ENCODE results near the gene TTC38.
"Not testable (repeated sequence)": the region's sequence is repeated elsewhere in the genome, so short reads cannot be mapped to it uniquely, and the experiment has no call there.

Gene TTC38

DNA sequence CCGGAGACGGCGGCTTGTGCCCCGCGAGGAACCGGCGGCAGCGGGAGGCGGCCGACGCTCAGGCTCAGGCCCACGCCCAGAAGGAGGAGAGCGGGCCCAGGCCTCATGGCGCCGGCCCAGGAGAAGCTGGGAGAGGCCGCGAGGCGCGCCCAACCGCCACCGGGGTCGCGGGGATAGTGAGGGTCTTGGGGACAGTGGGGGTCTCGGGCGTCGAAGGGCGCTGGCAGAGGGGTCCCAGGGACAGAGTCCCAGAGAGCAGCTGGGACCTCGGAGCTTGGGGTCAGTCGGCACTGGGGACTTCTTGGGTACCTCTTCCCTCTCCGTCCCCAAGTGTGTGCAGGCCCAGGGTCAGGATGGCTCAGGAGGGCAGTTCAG, 4.6 kb upstream of the TTC38 start, which contains the start of gene PKDREJ:
Gene PKDREJ (minus strand): TSS at position 128 of the 375 bp plus-strand sequence. CDS start 21 bp downstream, at position 107.
- no peak for TF ChIP-seq EZH2phosphoT487 (IDR thresholded peaks at IDR 0.05; ENCODE audit: borderline replicate concordance, low read length)
- TF ChIP-seq, protein P1, sequence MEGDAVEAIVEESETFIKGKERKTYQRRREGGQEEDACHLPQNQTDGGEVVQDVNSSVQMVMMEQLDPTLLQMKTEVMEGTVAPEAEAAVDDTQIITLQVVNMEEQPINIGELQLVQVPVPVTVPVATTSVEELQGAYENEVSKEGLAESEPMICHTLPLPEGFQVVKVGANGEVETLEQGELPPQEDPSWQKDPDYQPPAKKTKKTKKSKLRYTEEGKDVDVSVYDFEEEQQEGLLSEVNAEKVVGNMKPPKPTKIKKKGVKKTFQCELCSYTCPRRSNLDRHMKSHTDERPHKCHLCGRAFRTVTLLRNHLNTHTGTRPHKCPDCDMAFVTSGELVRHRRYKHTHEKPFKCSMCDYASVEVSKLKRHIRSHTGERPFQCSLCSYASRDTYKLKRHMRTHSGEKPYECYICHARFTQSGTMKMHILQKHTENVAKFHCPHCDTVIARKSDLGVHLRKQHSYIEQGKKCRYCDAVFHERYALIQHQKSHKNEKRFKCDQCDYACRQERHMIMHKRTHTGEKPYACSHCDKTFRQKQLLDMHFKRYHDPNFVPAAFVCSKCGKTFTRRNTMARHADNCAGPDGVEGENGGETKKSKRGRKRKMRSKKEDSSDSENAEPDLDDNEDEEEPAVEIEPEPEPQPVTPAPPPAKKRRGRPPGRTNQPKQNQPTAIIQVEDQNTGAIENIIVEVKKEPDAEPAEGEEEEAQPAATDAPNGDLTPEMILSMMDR (IDR thresholded peaks at IDR 0.05; ENCODE audit: low read depth, low read length, poor library complexity, severe bottlenecking), result no peak
- no peaks in the 10 kb centered on the region for H3K79me2 ChIP-seq (ENCODE audit: control insufficient read depth, low read length)
- H3K27ac ChIP-seq (ENCODE audit: low read depth, low read length), result no peak within 1 kb of the TSS
- H3F3A ChIP-seq (ENCODE audit: control insufficient read depth, insufficient read depth), result no peaks in the 10 kb centered on the region
- H3K9me3 ChIP-seq (ENCODE audit: control insufficient read depth, insufficient read depth, low read length), result peaks cover 11% of the 10 kb centered on the region
- H3K4me3 ChIP-seq (ENCODE audit: low read length), result no peak within 1 kb of the TSS
- H3K4me2 ChIP-seq (ENCODE audit: low read length), result no peak within 1 kb of the TSS
- no peaks in the 10 kb centered on the region for H3K36me3 ChIP-seq (ENCODE audit: control insufficient read depth, low read length)
- H3K9me2 ChIP-seq (replicated peaks; ENCODE audit: control insufficient read depth, low read length), result no peaks in the 10 kb centered on the region
- no peaks in the 10 kb centered on the region for H4K20me1 ChIP-seq (ENCODE audit: control insufficient read depth, insufficient read depth, low read depth, low read length)
- no peaks in the 10 kb centered on the region for H3K4me1 ChIP-seq (ENCODE audit: control insufficient read depth, low read length)
- H3K27me3 ChIP-seq (ENCODE audit: control insufficient read depth, low read length), result peaks cover 22% of the 10 kb centered on the region

DNA sequence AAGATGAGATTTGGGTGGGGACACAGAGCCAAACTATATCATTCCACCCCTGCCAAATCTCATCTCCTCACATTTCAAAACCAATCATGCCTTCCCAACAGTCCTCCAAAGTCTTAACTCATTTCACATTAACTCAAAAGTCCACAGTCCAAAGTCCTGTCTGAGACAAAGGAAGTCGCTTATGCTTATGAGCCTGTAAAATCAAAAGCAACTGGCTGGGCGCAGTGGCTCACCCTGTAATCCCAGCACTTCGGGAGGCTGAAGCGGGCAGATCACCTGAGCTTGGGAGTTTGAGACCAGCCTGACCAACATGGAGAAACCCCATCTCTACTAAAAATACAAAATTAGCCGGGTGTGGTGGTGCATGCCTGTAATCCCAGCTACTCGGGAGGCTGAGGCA, 3.3 kb upstream of the TTC38 start:
- not testable (repeated sequence) for H3K4me3 ChIP-seq (ENCODE audit: low read length); H3K4me2 ChIP-seq (ENCODE audit: low read length); H3K9me2 ChIP-seq (replicated peaks; ENCODE audit: control insufficient read depth, low read length); H3K27ac ChIP-seq (ENCODE audit: low read depth, low read length); H3F3A ChIP-seq (ENCODE audit: control insufficient read depth, insufficient read depth); H3K79me2 ChIP-seq (ENCODE audit: control insufficient read depth, low read length); H3K36me3 ChIP-seq (ENCODE audit: control insufficient read depth, low read length); H3K4me1 ChIP-seq (ENCODE audit: control insufficient read depth, low read length); H4K20me1 ChIP-seq (ENCODE audit: control insufficient read depth, insufficient read depth, low read depth, low read length)
- Histone ChIP-seq H3K9me3 (ENCODE audit: control insufficient read depth, insufficient read depth, low read length) (peaks cover 11% of the 10 kb centered on the region), H3K27me3 (ENCODE audit: control insufficient read depth, low read length) (peaks cover 24% of the 10 kb centered on the region)

DNA sequence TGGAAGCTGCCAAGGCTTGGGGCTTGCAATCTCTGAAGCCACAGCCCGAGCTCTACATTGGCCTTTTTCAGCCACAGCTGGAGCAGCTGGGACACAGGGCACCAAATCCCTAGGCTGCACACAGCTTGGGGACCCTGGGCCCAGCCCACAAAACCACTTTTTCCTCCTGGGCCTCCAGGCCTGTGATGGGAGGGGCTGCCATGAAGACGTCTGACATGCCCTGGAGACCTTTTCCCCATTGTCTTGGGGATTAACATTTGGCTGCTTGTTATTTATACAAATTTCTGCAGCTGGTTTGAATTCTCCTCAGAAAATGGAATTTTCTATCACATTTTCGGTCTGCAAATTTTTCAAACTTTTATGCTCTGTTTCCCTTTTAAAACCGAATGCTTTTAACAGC, 2.2 kb upstream of the TTC38 start:
- H4K20me1 ChIP-seq (ENCODE audit: control insufficient read depth, insufficient read depth, low read depth, low read length); H3K4me3 ChIP-seq (ENCODE audit: low read length); H3F3A ChIP-seq (ENCODE audit: control insufficient read depth, insufficient read depth); H3K27ac ChIP-seq (ENCODE audit: low read depth, low read length); H3K4me1 ChIP-seq (ENCODE audit: control insufficient read depth, low read length); H3K4me2 ChIP-seq (ENCODE audit: low read length); H3K79me2 ChIP-seq (ENCODE audit: control insufficient read depth, low read length); H3K9me2 ChIP-seq (replicated peaks; ENCODE audit: control insufficient read depth, low read length); H3K36me3 ChIP-seq (ENCODE audit: control insufficient read depth, low read length): not testable (repeated sequence)
- peaks cover 24% of the 10 kb centered on the region for H3K27me3 ChIP-seq (ENCODE audit: control insufficient read depth, low read length)
- peaks cover 11% of the 10 kb centered on the region for H3K9me3 ChIP-seq (ENCODE audit: control insufficient read depth, insufficient read depth, low read length)

DNA sequence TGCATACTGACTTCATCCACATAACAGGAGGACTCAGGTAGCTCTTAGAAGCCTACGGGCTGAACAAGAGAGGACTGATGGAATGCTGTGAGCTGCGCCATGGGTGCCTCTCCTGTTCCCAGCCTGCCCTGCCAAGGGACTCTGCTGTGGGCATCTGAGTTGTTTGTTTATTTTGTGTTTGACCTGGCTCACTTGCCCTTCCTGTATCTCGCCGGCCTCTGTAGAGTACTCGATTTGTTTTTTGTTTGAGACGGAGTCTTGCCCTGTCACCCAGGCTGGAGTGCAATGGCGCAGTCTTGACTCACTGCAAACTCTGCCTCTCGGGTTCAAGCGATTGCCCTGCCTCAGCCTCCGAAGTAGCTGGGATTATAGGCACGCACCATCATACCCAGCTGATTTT, 1.8 kb downstream of the TTC38 start:
- Histone ChIP-seq H3K36me3 (ENCODE audit: control insufficient read depth, low read length) (no peaks in the 10 kb centered on the region), H3K4me1 (ENCODE audit: control insufficient read depth, low read length) (no peaks in the 10 kb centered on the region), H3K27me3 (ENCODE audit: control insufficient read depth, low read length) (peaks cover 24% of the 10 kb centered on the region), H3K79me2 (ENCODE audit: control insufficient read depth, low read length) (no peaks in the 10 kb centered on the region), H3K9me3 (ENCODE audit: control insufficient read depth, insufficient read depth, low read length) (peaks cover 9% of the 10 kb centered on the region), H3K4me2 (ENCODE audit: low read length) (no peak overlapping the region), H3K27ac (ENCODE audit: low read depth, low read length) (no peak overlapping the region), H3K4me3 (ENCODE audit: low read length) (no peak overlapping the region), H3K9me2 (replicated peaks; ENCODE audit: control insufficient read depth, low read length) (no peaks in the 10 kb centered on the region), H3F3A (ENCODE audit: control insufficient read depth, insufficient read depth) (no peaks in the 10 kb centered on the region), H4K20me1 (ENCODE audit: control insufficient read depth, insufficient read depth, low read depth, low read length) (no peaks in the 10 kb centered on the region)
- TF ChIP-seq, protein P1 (IDR thresholded peaks at IDR 0.05; ENCODE audit: low read depth, low read length, poor library complexity, severe bottlenecking), result no peak
- TF ChIP-seq EZH2phosphoT487 (IDR thresholded peaks at IDR 0.05; ENCODE audit: borderline replicate concordance, low read length), result no peak
